DND-41 (cell line): ENCODE results near the gene DENR.

Experiments used
- ATAC-seq: fragments of 200-7000 bp; cut with Tn5 transposase; 3 replicates; pipeline ENCODE4 v1.9.1; 2021; ENCODE audit warnings: low read depth; ENCODE audit not compliant: insufficient read depth
- DNase-seq: peaks from one replicate; pipeline ENCODE4 v3.0.0-alpha.2; 2020
- H2AFZ ChIP-seq: 2 replicates; pipeline ENCODE4 v1.6.0; 2012; ENCODE audit warnings: low read depth, low read length
- H3K27ac ChIP-seq: 2 replicates; pipeline ENCODE4 v1.5.1; 2012; ENCODE audit warnings: low read length, inconsistent platforms
- H3K27me3 ChIP-seq: fragments of 200-600 bp; sonication (generic); 2 replicates; pipeline ENCODE4 v1.6.0; 2012; ENCODE audit warnings: low read length, mild to moderate bottlenecking, inconsistent platforms; ENCODE audit not compliant: insufficient read depth, poor library complexity
- H3K36me3 ChIP-seq: 2 replicates; pipeline ENCODE4 v1.5.1; 2012; ENCODE audit warnings: low read length, inconsistent platforms; ENCODE audit not compliant: insufficient read depth
- H3K4me1 ChIP-seq: 2 replicates; pipeline ENCODE4 v1.5.1; 2012; ENCODE audit warnings: mild to moderate bottlenecking, low read length; ENCODE audit not compliant: insufficient read depth
- H3K4me2 ChIP-seq: 2 replicates; pipeline ENCODE4 v1.6.0; 2012; ENCODE audit warnings: mild to moderate bottlenecking, moderate library complexity, low read length, inconsistent platforms; ENCODE audit not compliant: insufficient read depth
- H3K4me3 ChIP-seq, 2 experiments: fragments of 200-600 bp in 1 of 2; shearing (Covaris generic) in 1 of 2; 2 replicates each; pipeline ENCODE4 v1.5.1; 2012 to 2016; ENCODE audit warnings: inconsistent platforms in 2 of 2, low read length in 2 of 2, mild to moderate bottlenecking in 2 of 2, low read depth in 1 of 2, moderate library complexity in 1 of 2
- H3K79me2 ChIP-seq: 2 replicates; pipeline ENCODE4 v1.6.0; 2012; ENCODE audit warnings: low read length, inconsistent platforms; ENCODE audit not compliant: insufficient read depth
- H3K9ac ChIP-seq: 2 replicates; pipeline ENCODE4 v1.6.0; 2012; ENCODE audit warnings: low read depth, mild to moderate bottlenecking, inconsistent platforms, low read length, moderate library complexity
- H3K9me3 ChIP-seq: 2 replicates; pipeline ENCODE4 v1.5.1; 2012; ENCODE audit warnings: low read length, moderate library complexity, mild to moderate bottlenecking, inconsistent platforms; ENCODE audit not compliant: insufficient read depth, severe bottlenecking
- H4K20me1 ChIP-seq: 2 replicates; pipeline ENCODE4 v1.6.0; 2012; ENCODE audit warnings: low read length; ENCODE audit not compliant: insufficient read depth
- CTCF ChIP-seq: IDR thresholded peaks from 2 replicates; pipeline ENCODE4 v1.5.1; 2012; ENCODE audit warnings: borderline replicate concordance, low read length, moderate library complexity, mild to moderate bottlenecking; ENCODE audit not compliant: poor library complexity, severe bottlenecking; ENCODE audit errors: extremely low read depth
- EZH2 ChIP-seq: IDR thresholded peaks from 3 replicates; pipeline ENCODE4 v1.6.1; 2012; ENCODE audit warnings: borderline replicate concordance, low read depth, mild to moderate bottlenecking, moderate library complexity, low read length, inconsistent platforms; ENCODE audit not compliant: severe bottlenecking

The DENR gene

GRCh38 chr12:122789637-122790036, 37.0 kb downstream of the DENR start:
- Histone ChIP-seq H3K36me3 (no peaks in the 10 kb centered on the region), H3K79me2 (no peaks in the 10 kb centered on the region), H3K27me3 (no peaks in the 10 kb centered on the region), H4K20me1 (no peaks in the 10 kb centered on the region), H3K4me1 (no peaks in the 10 kb centered on the region), H3K27ac (no peak overlapping the region), H3K9ac (no peak overlapping the region), H3K4me2 (no peak overlapping the region), H2AFZ (no peak overlapping the region), H3K4me3 (no peak overlapping the region), H3K9me3 (no peaks in the 10 kb centered on the region)
- DNase-seq (no peak), ATAC-seq (no peak)
- TF ChIP-seq CTCF (no peak), EZH2 (no peak)

DNA sequence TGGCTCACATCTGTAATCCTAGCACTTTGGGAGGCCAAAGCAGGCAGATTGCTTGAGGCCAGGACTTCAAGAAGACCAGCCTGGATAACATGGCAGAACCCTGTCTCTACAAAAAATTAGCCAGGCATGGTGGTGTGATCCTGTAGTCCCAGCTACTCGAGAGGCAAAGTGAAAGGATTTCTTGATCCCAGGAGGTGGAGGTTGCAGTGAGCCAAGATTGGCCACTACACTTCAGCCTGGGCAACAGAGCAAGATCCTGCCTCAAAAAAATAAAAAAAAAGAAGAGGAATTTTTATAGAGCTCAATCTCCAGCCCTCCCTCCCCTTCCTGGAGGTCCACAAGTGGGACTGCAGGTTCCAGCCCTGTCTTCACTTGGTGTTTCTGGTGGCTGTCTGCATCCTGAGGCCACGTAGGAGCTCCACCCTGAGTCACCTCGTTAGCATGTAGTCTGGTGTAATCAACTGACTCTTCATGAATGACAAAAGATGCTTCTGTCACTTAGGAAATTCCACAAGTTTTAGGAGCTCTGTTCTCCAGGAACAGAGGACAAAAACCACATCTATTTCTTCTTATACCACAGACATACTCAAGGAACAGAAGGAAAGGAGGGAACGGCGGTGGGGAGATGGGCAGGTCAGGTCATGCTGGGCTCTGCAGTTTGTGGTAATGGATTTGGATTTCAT, 37.9 kb downstream of the DENR start:
- H3K36me3 ChIP-seq, result no peaks in the 10 kb centered on the region
- no peaks in the 10 kb centered on the region for H3K9me3 ChIP-seq
- TF ChIP-seq EZH2, result no peak
- TF ChIP-seq CTCF, result no peak
- ATAC-seq (no peak), DNase-seq (no peak)
- H3K4me1 ChIP-seq, result no peaks in the 10 kb centered on the region
- H3K9ac ChIP-seq, result no peak overlapping the region
- H3K4me2 ChIP-seq, result no peak overlapping the region
- H2AFZ ChIP-seq, result no peak overlapping the region
- H3K27ac ChIP-seq, result no peak overlapping the region
- no peaks in the 10 kb centered on the region for H4K20me1 ChIP-seq
- no peaks in the 10 kb centered on the region for H3K27me3 ChIP-seq
- no peaks in the 10 kb centered on the region for H3K79me2 ChIP-seq
- H3K4me3 ChIP-seq, result no peak overlapping the region

GRCh38 chr12:122793685-122794106, 41.1 kb downstream of the DENR start:
- Histone ChIP-seq H3K9ac (no peak overlapping the region), H3K9me3 (no peaks in the 10 kb centered on the region), H3K4me2 (no peak overlapping the region), H3K36me3 (no peaks in the 10 kb centered on the region), H3K4me1 (no peaks in the 10 kb centered on the region), H3K27me3 (no peaks in the 10 kb centered on the region), H3K79me2 (no peaks in the 10 kb centered on the region), H2AFZ (no peak overlapping the region), H4K20me1 (no peaks in the 10 kb centered on the region), H3K4me3 (no peak overlapping the region), H3K27ac (no peak overlapping the region)
- peak; percentile 13 for DNase-seq
- ATAC-seq, result peak; percentile 78
- TF ChIP-seq CTCF (peak; percentile 80), EZH2 (no peak)
